Measurements from ENCODE around the gene LCP2.

LCP2 gene

DNA sequence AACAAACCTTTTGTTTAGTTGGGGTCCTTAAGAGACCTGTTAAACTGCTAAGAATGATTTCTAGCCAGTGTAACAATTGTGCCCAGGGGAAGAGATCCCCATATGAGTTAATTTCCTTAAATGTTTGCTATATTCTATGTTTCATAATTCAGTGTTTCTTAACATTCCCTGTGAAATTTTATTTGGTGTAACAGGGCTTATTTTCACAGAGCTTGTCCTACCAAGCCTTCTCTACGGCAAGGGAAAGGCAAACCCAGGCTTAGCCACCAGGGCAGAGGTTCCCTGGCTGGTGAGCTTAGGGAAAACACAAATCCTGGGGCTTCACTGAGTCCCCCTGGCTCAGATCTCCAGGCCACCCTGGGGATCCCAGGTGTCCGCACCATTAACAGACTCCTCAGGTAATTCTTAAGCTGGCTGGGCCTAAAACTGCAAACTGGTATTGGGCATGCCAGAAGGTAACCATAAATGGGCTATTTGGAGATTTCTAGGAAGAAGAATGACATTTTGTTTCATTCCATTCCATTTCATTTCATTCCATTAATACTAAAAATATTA, 17.0 kb upstream of the LCP2 start:
- DNase-seq = no peak

DNA sequence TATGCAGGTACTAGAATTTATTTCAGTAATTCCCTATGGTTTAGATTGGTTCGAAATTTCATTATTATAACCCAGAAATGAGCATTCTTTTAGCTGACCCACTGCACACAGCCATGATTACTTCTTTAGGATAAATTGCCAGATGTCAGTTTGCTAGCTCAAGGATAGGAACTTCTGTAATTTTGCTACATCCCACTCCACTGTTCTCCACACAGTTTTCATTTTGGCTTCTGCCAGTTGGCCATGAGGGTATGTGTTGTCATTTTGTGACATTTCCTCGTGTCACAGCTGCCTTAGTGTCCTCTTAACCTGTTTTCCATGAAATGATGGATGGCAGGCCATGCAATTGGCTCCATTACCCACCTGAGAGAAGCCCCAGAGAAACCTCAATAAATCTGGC, 16.2 kb upstream of the LCP2 start:
- DNase-seq = no peak

DNA sequence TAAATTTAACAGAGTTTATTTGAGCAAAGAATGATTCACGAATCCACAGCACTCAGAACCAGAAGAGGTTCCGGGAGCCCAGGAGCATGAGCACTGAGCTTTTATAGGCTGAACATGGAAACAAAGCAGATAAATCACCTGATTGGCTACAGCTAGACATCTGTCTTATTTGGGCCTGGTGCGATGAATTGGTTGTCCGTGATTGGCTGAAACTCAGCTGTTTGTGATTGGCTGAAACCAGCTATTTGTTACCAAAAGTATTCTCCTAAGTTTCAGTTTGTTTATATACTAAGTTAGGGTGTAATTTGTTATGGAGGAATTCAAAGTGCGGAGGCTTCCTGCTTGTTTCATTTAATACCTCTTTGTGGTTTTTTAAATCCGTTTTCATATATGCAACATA, 15.8 kb upstream of the LCP2 start:
- DNase-seq = no peak

DNA sequence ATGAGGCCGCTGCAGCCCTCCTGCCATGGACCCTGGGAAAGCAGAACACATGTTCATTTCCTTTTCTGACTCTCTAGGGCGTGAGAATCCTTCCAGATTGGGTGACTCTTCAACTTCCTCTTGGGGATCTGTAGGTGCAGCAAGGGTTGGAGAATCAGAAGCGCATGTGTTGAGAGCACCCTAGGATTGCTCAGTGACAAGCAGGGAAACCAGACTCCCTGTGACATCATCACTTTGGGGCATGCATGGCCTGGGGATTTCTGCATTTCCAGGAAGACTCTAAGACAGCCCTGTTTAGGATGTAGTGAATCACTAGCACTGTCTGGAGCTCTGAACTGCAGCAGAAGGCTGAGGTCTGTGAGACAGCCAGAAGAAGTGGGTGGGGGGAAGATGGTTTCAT, 15.1 kb upstream of the LCP2 start:
- no peak for DNase-seq

DNA sequence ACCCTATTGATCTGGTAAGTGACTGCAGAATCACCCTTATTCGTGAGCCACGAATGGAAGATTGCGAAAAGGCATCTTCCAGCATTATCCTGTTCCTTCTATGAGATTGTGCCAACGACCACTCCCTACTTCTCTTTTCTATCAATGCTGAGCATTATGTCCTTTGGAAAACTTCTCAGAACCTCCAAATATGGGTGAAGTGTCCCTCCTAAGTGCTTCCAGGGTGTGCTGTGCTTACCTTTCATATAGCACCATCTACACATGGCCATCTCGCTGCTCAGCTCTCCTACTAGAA, 14.7 kb upstream of the LCP2 start:
- DNase-seq = no peak

DNA sequence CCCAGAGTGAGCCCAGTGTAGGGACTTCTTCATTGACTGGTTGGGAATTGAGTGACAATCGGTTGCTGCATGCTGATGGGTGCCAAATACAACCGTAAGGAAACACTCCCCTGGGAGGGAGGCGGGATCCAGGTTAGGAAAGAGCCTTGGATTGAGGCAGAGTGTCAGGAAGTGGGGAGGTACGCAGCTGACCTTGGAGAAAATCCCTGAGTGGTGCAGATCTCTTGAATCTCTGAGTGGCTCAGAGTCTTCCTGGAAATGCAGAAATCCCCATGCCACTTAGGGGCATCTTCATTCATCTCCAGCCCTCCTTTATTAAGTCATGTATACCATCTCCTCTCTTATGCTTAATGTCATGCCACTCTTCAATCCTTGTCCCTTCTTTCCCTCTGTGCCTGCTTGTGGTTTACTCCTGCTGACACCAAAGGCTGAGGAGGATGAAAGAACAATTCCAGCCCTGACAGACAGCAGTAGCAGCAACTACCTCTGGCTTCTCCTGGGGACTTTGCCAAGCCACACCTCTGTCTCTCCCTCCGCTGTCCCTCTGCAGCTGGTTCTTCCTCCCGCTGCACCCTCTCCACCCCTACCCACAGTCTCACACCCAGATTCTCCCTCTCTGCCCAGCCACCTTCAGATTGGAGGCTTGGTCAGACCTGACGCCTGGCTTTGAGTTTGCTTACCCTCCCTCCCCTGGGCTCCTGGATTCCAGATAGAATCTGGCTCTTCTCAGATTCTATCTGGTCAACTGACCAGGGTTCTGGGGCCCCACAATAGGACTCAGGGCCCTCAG, 14.1 kb upstream of the LCP2 start:
- DNase-seq = no peak

DNA sequence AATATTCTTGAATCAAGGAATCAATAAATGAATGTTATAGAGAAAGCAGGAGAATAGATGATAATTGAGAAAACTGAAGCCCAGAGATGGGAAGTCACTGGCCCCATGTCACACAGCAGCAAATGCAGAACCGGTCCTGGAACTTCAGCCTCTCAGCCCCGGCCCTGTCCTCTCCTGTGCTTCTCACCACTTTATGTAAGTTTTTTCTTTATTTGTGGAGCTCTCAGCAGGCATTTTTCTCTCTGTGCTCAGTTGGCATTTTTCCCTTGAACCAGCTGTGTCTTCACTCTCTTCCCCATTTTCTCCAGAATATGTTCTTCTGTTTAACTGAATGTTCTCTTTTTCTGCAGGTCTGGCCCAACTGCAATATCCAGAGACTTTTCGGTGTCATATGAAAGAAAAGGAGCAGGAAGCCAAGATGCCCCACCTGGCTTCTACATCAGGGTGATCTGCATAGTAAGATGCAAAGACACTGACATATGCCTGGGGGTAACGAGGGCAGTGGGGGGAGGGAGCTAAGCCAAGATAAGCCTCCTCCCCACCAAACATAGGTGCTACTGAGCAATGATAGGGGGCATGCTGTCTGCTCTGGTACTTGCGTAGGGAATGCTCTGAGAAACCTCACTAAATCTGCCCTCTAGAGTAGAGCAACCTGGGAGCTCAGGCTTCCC, 12.8 kb upstream of the LCP2 start:
- DNase-seq = no peak

DNA sequence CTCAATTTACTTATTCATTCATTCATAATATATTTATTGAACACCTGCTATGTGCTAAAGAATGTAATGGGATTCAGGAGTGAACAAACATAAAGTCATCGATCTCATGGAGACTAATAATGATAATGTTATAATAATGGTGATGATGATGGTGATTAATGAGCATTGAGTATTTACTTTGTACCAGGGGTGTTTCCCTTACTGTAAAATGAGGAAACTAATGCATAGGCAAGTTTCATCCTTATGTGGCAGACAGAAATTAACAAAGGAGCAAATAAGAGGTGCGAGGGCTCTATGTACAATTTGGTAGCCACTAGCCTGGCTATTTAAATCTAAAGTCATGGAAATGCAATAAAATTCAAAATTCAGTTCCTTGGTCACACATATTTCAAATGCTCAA, 11.1 kb upstream of the LCP2 start:
- DNase-seq = no peak

DNA sequence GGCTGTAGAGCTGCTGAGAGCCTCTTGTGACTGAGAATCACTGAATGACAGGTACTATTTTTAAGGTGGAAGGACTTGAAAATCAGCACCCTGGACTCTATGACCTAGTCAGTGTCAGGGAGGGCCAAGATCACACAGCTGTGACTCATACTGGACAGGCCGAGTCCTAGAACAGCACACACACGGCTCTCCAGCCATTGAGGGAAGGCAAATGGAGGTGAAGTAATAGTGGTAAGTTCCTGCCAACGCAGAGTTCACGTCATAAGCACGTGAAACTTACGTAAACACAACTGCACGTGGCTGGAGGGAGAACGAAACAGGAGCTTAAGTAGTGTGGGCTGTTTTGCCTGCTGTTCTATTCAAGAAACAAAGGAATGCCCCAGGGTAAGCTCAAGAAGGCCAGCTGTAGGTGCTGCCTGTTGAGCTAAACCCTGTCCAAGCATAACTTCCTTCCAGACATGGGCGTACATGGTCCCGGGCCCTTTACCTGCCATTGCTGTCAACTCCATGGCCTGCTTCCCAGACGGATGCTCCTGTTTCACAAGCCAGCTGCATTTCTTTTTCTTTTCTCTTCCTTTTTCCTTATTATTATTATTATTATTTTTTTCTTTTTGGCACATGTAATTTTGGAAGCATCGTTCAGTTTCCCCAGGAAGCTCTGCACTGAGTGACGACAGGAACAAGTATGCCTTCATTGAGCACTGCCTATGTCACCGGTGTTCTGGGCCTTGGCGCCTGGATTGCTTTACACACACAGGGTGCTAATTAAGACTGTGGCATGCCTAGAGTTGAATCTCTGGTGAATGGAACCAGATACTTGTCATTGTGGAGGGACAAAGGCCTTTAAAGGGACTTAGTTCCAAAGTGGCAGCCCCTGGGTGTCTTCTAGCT, 10.2 kb upstream of the LCP2 start:
- no peak for DNase-seq

DNA sequence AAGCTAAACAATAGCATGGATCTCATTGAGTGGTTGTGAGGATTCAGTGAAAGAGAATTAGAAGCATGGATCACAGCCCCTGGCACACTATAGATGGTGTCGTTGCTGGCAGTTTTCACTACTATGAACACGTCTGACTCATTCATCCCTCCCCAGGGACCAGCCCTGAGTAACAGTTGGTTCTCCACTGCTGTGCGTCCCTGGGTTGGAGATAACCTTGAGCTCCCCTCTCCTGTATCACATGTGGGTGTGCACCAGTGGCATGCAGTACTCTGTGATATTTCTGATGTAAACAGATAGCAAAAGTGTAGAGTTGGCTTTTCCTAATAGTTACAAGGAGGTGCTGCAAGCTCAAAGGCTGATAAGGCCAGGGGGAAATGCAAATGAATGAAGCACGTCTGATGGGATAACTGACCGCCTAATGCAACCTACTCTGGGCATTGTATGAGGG, 8.8 kb upstream of the LCP2 start:
- no peak for DNase-seq

DNA sequence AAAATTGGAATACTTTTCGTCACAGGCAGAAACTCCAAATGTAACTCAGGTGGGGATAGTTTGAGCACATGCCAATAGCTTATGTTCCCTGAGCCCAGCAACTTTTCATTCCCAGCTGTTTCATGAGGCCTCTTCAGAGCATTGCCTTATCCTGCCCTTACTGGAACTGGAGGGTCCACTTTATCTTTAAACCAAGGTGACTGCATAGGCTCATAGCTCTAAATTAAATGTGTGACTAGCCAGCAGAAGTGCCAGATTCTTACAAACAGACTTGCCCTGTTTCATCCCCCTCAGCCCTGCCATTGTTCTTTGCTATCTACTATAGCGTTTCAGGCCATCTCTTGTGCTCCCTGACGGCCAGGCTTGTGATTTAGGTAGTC, 8.1 kb upstream of the LCP2 start:
- DNase-seq = no peak

DNA sequence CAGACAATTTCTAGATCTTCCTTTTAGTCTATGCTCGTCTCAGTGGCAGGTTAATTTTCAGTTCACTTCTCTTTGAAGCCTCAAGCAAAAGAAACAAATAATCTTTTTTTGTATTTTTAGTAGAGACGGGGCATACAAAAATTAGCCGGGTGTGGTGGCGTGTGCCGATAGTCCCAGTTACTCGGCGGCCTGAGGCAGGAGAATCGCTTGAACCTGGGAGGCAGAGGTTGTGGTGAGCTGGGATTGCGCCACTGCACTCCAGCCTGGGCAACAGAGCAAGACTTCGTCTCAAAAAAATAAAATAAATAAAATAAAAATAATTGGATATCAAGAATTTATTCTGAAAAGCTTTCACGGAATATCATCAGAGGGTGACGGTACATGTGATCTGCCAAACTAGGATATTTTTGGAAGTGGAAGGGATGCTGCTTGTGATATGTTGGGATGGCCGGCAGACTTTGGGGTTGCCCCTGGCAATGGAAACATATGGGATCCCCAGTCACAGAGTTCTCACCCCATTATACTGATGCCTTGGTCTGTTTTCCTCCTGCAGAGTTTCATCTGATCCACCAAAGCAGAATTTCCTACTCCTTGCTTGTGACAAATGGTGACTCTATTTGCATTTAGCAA, 7.6 kb upstream of the LCP2 start:
- no peak for DNase-seq

DNA sequence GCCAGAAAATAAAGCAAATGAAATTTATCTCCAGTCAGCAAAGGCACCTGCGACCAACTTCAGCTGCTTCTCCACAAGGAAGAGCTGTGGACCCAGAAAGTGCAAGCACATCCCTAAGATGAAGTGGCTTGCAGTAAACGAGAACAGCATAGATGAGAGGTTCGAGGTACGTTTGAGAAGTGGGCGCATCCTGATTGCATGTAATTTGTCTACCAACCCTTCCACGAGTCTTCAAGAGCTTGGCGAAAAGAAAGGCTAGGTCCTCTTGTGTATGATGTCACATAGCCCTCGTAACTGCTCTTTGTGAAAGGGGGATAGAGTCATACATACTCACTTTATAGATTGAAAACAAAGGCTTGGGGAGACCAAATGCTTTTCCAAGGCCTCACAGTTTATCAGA, 6.0 kb upstream of the LCP2 start:
- DNase-seq = no peak

DNA sequence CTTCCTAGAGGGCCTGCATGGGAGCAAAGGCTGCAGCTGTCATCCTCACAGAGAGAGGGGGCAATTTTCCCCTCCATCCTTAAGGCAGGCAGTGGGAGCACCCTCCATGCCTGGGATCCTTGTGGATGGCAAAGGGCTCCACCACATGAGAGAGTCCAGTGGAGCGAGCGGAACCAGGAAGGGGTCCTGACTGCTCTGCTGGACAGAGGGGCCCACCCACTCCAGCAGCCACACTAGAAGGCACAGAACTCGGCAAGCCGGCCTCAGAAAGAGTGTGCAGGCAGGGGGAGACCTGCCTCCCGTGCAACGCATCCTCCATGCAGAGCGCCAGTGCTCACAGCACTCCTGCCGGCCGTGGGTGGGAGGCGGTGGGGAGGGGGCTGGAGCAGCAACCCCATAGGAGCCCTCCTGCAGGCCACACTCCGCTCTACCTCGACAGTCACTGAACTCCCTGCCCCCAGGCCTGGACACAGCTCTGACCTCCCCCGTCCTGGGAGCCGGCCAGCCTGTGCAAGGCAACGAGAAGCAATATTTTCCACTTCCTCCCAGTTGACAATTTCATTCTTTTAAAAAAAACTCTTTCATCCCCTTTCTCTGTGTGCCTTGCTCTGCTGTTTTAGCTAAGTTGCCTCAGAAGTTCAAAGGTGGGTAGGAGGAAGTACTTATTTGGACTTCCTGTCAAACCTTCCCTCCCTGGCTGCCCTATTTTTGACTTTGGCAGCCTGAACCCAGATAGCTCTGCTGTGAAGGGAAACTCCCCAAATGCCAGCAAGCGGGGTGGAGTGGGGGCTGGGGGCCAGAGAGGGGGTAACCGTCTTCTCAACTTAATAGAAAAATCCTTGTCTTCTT, 5.3 kb upstream of the LCP2 start:
- no peak for DNase-seq

DNA sequence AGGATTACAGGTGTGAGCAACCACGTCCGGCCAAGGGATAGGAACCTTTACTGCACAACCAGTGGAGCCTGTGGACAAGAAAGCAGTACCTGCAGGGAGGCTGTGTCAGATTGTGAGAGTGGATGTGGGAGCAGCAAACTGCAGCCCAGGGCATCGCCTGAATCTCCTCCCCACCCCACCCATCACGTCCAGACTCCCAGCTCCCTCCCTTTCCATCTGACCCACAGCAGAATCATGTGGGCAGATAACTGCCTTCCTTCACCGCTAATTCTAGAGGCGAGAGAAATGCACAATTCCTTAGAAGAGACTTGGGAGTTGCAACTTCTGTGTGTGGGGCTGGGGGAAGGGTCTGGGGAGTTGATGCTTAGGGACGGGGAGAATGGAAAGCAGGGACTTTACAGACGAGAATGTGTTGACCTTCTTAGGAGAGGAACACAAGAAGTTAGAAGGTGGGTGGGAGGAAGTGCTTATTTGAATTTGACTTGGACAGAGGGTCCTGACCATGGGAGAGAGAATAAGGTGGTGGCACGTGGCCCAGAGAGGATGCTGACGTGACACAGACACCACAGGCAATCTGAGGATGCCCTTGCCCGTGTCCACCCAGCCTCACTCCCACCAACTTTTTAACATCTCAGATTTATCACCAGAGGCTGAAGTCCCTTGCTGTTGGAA, 4.5 kb upstream of the LCP2 start:
- DNase-seq = no peak

DNA sequence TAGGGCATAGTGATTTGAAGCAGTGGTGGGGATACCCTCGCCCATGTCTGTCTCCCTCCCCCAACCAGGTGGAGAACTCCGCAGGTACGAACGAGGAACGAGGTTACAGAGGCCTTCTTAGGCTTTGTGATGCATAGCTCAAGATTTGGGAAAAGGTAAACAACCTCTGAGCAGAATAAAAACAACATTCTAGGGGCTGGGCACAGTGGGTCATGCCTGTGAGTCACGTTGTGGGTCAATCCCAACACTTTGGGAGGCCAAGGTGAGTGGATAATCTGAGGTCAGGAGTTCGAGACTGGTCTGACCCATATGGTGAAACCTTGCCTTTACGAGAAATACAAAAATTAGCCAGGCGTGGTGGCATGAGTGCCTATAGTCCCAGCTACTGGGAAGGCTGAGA, 3.6 kb upstream of the LCP2 start:
- DNase-seq = no peak

DNA sequence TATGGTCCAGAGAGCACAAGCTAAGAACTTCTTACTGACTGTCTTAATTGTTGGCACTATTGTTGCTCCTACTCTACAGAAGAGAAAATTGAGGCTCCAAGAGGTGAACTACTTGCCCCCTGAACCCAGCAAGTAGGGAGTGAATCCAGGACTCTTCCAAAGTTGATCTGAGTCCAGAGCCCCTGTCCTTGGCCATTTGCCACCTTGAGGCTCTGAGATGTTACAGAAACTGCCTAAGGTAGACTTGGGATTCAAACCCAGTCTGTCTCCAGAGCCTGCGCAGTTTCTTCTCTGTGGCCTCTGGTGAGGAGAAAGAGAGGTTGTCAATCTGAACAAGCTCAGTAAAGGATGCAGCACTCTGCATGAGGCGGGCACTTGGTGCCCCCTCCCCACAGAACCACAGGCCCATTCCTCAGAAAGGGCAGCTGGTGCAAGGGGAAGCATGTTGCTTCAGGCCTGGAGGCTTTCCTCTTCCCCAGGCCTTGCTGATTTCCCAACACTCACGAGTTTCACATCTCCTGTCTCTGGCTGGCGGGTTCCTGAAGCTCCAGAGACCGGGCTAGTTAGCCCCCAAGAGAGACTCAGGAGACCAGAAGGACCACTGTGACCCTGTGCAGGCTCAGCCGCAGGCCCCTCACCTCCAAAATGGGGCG, 2.9 kb upstream of the LCP2 start:
- DNase-seq = no peak

DNA sequence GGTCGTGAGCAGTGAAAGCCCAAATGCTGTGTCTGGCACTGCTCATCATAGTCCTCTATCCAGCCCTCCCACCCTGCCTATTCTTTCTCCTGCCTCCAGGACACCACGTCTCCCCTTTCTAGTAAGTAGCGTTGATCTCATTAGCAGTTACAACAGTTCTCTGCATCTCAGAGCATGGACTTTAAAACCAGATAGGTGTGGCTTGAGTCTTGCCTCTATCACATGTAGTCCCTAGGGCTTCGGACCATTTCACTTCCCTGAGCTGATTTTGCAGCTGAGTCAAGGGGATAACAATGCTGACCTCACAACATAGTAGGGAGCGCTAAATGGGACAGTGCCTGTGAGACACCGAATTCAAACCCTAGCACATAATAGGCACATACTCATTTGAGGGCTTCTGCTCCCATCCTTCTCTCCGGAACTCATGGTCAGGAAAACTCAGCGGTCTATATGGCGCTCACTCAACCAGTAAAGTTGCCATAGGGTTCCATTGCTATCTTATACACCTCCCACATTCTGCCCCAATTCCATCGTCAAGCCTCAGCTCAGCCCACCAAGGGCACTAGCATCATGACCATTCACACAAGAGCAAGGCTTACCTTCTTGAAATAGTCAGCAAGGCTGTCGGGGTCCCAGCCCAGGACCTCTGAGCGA, 515 bp downstream of the LCP2 start:
- no peak for DNase-seq

DNA sequence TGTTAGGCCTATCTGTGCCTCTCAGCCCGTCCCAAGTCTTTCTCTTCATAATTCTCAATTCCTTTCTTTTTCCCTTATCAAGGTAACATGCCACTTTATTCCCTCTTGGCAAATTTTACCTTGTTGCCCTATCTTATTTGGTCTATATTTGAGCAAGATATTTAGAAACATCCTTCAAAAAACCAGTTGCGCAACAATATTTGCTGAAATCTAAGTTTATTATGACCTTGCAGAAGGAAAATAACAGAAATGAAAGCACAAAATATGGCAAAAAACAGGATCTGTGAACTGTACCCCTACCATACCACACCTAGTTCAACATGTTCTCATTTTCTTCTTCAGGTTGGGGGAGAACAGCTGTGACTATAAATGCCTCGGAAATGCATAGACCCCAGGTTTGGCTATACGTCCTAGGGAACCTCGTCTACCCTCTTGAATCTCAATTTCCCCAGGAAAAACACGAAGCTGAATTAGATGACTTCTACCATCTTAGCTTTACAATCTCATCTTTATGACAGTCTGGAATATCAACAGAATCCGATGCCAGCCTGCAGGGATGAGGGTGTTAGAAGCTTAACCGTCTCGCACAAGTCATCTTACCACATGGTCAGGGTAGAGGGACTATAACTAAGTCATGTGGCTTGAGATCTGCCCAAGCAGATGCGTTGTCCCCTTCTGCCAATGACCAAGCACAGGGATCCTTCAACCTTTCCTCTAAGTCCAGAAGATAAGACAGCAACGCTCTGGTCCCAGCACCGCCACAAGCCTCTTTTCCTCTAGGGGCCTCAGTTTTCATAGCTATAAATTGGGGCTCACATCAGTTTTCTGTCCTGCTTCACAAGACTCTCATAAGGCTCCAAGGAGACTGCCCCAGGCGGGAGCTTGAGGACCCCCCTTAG, 1.3 kb downstream of the LCP2 start:
- DNase-seq = no peak

All from COR-L47 (cell line).